ENCODE results near the gene PARD3B. TPM values are rescaled to one million over a fixed set of nuclear protein-coding genes. Genes with fewer than 3 reads are reported as not detected.

The PARD3B gene
- total RNA-seq, 1 experiment from 2014 or later = 3.9 TPM

- Histone ChIP-seq H3K4me1 (ENCODE audit: insufficient read depth, low read length) (no peaks in the 10 kb centered on the region), H3K9ac (ENCODE audit: low read length) (no peak overlapping the region), H3K79me2 (ENCODE audit: low read length) (no peaks in the 10 kb centered on the region), H3K27ac (ENCODE audit: low read length) (no peak overlapping the region), H4K20me1 (ENCODE audit: low read length) (no peaks in the 10 kb centered on the region), H3K4me2 (ENCODE audit: low read length) (no peak overlapping the region), H3K36me3 (ENCODE audit: low read depth, low read length) (no peaks in the 10 kb centered on the region), H3K27me3 (ENCODE audit: low read length) (no peaks in the 10 kb centered on the region), H2AFZ (ENCODE audit: low read length) (no peak overlapping the region), H3K9me2 (replicated peaks; ENCODE audit: low read length) (no peaks in the 10 kb centered on the region), H3K4me3 (ENCODE audit: low read length) (no peak overlapping the region), H3F3A (ENCODE audit: low read length, unreplicated experiment) (no peaks in the 10 kb centered on the region), H3K9me3 (ENCODE audit: low read length) (no peaks in the 10 kb centered on the region)
- no peak for ATAC-seq
- BruUV-seq (replicated peaks) = no TSS peak
- no peak for DNase-seq
- TF ChIP-seq CTCF (conservative IDR thresholded peaks at IDR 0.05; ENCODE audit: low read depth, low read length) (no peak), EZH2 (IDR thresholded peaks at IDR 0.05; ENCODE audit: low read length, unreplicated experiment) (no peak), EZH2phosphoT487 (IDR thresholded peaks at IDR 0.05; ENCODE audit: borderline replicate concordance, low read length) (no peak)
- intact Hi-C loops (cut with micrococcal nuclease) = no loop called here
- CTCF ChIA-PET = no interaction called here
- POLR2A ChIA-PET (ENCODE audit: unreplicated experiment) = no interaction called here
These were observed 175.6 kb downstream of the PARD3B start for GRCh38 chr2:204720874-204721273.

DNA sequence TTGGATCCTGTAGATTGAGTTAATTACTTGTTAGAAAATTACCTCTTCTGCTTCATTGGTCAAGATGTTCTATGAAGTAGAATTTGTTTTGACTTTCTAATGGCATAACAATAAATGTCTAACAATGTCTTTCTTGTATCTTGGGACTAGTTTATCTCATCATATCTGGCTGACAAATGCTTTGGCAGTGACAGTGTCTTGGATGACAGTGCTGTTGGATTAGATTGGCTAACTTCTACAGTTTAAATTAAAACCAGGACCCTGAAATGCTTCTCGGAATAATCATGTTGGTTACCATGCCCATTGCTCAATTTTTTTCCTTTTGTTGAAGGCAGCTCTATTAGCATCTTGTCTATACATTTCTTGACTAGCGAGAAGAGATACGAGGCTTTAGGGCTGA lies 176.9 kb downstream of the PARD3B start:
- TF ChIP-seq EZH2 (IDR thresholded peaks at IDR 0.05; ENCODE audit: low read length, unreplicated experiment) (no peak), CTCF (conservative IDR thresholded peaks at IDR 0.05; ENCODE audit: low read depth, low read length) (no peak), EZH2phosphoT487 (IDR thresholded peaks at IDR 0.05; ENCODE audit: borderline replicate concordance, low read length) (no peak)
- no peak for DNase-seq
- no peak overlapping the region for H2AFZ ChIP-seq (ENCODE audit: low read length)
- ChIA-PET CTCF (no interaction called here), POLR2A (ENCODE audit: unreplicated experiment) (no interaction called here)
- no peaks in the 10 kb centered on the region for H4K20me1 ChIP-seq (ENCODE audit: low read length)
- no peaks in the 10 kb centered on the region for H3K36me3 ChIP-seq (ENCODE audit: low read depth, low read length)
- no peaks in the 10 kb centered on the region for H3K27me3 ChIP-seq (ENCODE audit: low read length)
- H3K79me2 ChIP-seq (ENCODE audit: low read length) = no peaks in the 10 kb centered on the region
- no peak overlapping the region for H3K9ac ChIP-seq (ENCODE audit: low read length)
- intact Hi-C loops (cut with micrococcal nuclease) = no loop called here
- H3K4me3 ChIP-seq (ENCODE audit: low read length) = no peak overlapping the region
- no peaks in the 10 kb centered on the region for H3K9me3 ChIP-seq (ENCODE audit: low read length)
- H3K9me2 ChIP-seq (replicated peaks; ENCODE audit: low read length) = no peaks in the 10 kb centered on the region
- H3K4me2 ChIP-seq (ENCODE audit: low read length) = no peak overlapping the region
- H3F3A ChIP-seq (ENCODE audit: low read length, unreplicated experiment) = no peaks in the 10 kb centered on the region
- H3K27ac ChIP-seq (ENCODE audit: low read length) = no peak overlapping the region
- H3K4me1 ChIP-seq (ENCODE audit: insufficient read depth, low read length) = no peaks in the 10 kb centered on the region
- BruUV-seq (replicated peaks) = no TSS peak
- no peak for ATAC-seq

DNA sequence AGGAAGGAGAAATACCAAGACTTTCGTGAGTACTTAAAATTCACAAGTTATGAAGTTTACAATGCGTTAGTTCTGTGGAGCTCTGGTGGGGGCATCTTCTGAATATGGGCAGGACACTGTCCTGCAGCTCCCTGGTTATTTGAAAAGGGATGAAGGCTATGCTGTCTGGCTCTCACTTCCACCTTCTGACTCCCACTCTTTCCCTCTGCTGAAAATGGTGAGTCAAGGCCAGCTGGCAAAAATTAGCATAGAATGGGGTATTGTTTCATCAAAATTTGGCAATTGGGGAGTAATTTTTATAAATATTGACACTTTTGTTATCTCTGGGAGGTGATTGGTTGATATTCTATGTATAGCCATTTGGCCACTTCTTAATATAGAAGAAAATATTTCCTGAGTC lies 177.4 kb downstream of the PARD3B start:
- TF ChIP-seq EZH2phosphoT487 (IDR thresholded peaks at IDR 0.05; ENCODE audit: borderline replicate concordance, low read length) (no peak), EZH2 (IDR thresholded peaks at IDR 0.05; ENCODE audit: low read length, unreplicated experiment) (no peak), CTCF (conservative IDR thresholded peaks at IDR 0.05; ENCODE audit: low read depth, low read length) (no peak)
- POLR2A ChIA-PET (ENCODE audit: unreplicated experiment) = no interaction called here

More for the DNA sequence above, 177.4 kb downstream of the PARD3B start:
- H3K4me3 ChIP-seq (ENCODE audit: low read length) = no peak overlapping the region
- no peak overlapping the region for H3K4me2 ChIP-seq (ENCODE audit: low read length)
- H3K79me2 ChIP-seq (ENCODE audit: low read length) = no peaks in the 10 kb centered on the region
- H3K27me3 ChIP-seq (ENCODE audit: low read length) = no peaks in the 10 kb centered on the region
- no peak overlapping the region for H3K27ac ChIP-seq (ENCODE audit: low read length)
- H3K4me1 ChIP-seq (ENCODE audit: insufficient read depth, low read length) = no peaks in the 10 kb centered on the region
- no peak overlapping the region for H3K9ac ChIP-seq (ENCODE audit: low read length)
- BruUV-seq (replicated peaks) = no TSS peak
- CTCF ChIA-PET = no interaction called here
- intact Hi-C loops (cut with micrococcal nuclease) = no loop called here
- no peaks in the 10 kb centered on the region for H3F3A ChIP-seq (ENCODE audit: low read length, unreplicated experiment)
- DNase-seq (no peak), ATAC-seq (no peak)
- H4K20me1 ChIP-seq (ENCODE audit: low read length) = no peaks in the 10 kb centered on the region
- H3K36me3 ChIP-seq (ENCODE audit: low read depth, low read length) = no peaks in the 10 kb centered on the region
- H3K9me2 ChIP-seq (replicated peaks; ENCODE audit: low read length) = no peaks in the 10 kb centered on the region
- no peak overlapping the region for H2AFZ ChIP-seq (ENCODE audit: low read length)
- no peaks in the 10 kb centered on the region for H3K9me3 ChIP-seq (ENCODE audit: low read length)

Measured in PC-3 (cell line).